ENCODE results near the gene TTYH2.

Gene TTYH2

DNA sequence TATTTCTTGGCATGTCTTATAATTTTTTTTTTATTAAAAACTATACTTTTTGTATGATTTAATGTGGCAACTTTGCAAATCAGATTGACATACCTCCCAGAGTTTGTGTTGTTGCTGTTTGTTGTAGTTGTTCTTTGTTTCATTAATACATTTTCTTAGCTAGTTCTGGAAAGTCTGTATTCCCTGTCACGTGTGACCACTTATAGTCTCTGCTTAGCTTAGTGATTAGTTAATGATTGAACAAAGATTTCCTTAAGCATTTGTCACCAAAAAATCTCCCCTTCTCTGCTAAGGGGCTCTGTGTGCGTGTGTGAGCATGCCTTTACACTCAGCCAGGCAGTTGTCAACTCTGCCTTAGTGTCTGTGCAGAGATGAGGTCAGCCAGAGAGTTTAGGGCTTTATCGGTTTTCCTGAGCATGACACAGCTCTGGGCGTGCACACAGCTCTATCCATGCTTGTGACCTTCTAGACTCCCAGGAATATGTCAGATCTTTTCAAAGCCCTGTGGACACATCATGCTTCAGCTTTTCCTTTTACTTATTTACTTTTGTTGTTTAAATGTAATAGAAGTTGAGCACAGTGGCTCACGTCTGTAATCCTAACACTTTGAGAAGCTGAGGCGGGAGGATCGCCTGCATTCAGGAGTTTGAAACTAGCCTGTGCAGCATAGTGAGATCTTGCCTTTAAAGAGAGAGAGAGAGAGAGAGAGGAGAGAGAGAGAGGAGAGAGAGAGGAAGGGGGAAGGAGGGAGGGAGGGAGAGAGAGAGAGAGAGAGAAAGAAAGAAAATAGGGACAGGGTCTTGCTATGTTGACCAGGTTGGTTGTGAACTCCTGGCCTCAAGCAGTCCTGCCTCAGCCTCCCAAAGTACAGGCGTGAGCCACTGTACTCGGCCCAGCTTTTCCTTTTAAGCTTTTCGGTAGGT is 82.5 kb downstream of the TTYH2 start:
- DNase-seq (ENCODE audit: low read depth), result no peak

DNA sequence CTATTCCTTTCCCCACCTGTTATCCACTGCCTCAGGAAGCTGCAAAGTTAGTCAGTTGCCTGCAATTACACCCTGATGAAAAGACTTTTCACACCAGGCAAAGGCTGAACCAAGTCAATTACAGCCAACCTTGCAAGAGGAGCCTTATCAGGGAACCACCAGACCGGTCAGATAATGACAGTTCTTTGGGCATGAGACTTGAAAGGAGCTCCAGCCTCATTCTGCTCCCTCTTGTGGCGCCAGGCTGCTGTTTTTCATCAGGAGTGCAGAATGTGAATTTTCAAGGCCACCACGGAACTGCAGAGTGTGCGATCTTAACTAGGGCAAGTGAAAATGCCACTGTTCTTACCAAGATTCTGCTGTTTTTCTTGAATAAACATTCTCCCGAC is 83.2 kb downstream of the TTYH2 start:
- DNase-seq (ENCODE audit: low read depth), result no peak

DNA sequence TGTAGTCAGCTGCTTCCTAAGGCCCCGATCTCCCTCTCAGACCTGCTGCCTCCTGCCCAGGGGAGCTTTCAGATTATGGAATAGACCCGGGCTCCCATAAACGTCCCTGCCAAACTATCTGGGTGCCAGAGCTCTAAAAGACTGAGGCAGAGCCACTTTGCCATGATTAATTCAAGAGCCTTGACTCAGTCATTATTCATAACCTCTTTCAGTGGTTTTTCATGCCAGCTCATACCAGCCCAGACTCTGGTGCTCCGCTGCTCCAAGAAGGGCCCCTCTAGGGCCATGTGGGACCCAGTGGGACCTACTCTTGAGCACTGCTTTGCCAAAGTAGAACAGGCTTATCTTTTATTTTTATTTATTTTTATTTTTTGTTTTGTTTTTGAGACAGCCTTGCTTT is 84.6 kb downstream of the TTYH2 start:
- DNase-seq (ENCODE audit: low read depth), result no peak

- no peak for DNase-seq (ENCODE audit: low read depth)
These were observed 85.4 kb downstream of the TTYH2 start for GRCh38 chr17:74298778-74299177.

DNA sequence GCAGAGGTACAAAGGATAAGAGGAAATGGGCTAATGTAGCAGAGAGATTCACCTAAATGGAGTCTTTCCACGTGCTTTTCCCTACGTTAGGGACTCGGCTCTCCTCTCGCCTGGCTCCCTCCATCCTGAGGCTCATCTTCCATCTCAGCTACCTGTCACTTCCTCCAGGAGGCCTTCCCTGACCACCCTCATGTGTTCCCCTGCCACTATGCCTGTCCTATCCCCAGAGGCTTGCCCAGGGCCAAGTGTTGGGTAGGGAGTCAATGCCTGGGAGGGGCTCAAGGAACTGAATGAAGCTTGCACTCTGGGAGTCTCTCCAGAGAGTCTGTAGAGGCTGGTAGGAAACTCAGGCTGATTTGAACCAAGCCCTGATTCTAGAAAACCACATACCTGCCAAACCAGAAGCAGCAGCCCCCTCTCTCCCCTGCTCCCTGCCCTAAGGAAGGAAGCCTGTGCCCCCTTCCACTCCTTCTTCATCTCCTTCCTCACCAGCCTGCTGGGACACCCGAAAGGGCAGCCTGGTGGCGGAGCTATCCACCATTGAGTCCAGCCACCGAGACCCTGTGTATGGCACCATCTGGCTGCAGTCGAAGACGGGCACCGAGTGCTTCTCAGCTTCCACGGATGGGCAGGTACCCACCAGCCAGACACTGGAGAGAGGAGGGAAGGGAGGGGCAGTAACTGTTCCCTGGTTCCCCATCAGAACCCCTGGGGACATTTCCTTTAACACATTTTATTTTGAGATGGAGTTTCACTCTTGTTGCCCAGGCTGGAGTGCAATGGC is 86.0 kb downstream of the TTYH2 start:
- DNase-seq (ENCODE audit: low read depth), result no peak

DNA sequence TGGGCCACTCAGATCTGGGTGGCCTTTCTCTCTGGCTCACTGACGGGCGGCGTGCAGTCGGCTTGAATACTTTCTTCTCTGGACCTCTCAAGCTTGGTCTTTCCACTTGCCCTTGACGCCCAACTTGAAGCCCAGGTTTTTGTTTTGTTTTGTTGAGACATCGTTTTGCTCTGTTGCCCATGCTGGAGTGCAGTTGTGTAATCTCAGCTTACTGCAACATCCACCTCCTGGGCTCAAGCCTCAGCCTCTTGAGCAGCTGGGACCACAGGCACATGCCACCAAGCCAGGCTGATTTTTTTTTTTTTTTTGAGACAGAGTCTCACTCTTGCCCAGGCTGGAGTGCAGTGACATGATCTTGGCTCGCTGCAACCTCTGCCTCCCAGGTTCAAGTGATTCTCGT is 89.9 kb downstream of the TTYH2 start:
- no peak for DNase-seq (ENCODE audit: low read depth)

- no peak for DNase-seq (ENCODE audit: low read depth)
These were observed 90.8 kb downstream of the TTYH2 start for GRCh38 chr17:74304184-74304583.

DNA sequence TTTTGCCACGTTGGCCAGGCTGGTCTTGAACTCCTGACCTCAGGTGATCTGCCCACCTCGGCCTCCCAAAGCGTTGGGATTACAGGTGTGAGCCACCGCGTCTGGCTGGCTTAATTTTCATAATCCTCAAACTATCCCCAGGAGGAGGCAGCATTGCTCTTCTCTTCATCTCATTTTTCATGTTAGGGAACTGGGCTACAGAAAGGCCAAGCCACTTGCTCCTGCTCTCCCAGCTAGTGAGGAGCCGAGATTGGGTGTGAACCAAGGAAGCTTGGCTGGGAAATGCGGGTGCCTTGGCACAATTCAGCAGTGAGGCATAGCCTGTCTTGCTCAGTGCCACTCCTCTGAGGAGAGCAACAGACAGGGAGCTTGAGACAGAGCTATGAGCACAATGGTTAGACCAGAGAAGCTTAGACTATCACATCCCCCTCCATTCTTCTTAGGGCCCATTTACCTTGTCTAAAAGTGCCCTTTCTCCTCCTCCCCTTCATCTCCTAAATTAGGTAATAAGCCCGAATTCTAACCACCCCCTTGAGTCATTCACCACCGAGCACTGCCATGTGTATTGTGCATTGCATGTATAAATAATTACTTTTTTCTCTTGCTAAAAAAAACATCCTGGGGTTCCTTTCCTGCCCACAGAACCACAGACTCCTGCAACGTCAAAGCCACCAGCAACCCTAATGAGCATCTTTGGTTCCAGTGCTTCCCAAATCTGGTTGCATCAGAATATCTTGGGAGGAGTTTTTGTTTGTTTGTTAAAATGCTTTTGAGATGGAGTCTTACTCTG is 92.7 kb downstream of the TTYH2 start:
- DNase-seq (ENCODE audit: low read depth), result no peak

DNA sequence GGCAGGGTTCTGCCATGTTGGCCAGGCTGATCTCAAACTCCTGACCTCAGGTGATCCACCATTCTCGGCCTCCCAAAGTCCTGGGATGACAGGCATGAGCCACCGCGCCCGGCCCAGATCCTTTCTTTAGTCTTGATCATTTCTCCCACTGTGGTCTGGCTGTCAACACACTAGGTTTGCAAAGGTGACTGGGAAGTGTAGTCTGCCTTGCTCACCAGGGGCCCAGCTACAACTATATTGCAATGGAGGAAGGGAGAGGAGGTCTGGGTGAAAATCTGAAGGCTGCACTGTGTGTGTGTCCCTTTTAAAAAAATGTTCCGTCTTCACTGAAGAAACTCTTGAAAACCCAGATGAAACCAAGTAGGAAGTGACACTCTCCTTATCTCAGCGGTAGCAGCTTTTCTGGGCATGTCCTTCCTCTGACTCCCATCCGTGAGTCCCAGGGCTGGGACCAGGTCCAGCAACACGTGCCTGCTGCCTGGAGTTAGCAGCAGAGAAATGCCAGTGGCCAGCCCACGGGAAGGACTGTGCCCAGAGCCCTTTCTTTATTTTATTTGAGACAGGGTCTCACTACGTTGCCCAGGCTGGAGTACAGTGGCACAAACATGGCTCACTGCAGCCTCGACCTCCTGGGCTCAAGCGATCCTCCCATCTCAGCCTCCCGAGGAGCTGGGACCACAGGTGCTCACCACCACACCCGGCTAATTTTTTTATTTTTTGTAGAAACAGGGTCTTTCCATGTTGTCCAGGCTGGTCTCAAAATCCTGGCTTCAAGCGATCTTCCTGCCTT is 94.8 kb downstream of the TTYH2 start:
- DNase-seq (ENCODE audit: low read depth), result no peak

DNA sequence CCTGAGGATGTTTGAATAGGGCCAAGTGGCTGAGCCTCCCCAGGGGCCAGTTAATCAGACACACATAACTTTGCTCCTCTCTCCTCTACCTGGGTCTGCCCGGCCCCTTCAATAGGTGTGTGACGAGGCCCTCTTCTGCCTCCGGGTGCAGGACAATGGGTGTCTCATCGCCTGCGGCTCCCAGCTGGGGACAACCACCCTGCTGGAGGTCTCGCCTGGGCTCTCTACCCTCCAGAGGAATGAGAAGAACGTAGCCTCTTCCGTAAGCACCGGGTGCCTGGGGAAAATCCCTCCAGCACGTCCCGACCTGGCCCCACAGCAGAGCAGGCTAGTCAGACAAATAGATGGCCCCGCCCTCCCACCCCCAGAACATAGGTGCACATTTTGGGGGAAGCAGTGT is 96.5 kb downstream of the TTYH2 start:
- no peak for DNase-seq (ENCODE audit: low read depth)
